ENCODE measurements around the gene KCNB1.

KCNB1 gene

GRCh38 chr20:49496553-49497397 lies 14.3 kb upstream of the KCNB1 start:
- no peaks in the 10 kb centered on the region for H3F3A ChIP-seq (ENCODE audit: control insufficient read depth, insufficient read depth)
- no peaks in the 10 kb centered on the region for H4K20me1 ChIP-seq (ENCODE audit: control insufficient read depth, insufficient read depth, low read depth, low read length)
- no peak for TF ChIP-seq CTCF (IDR thresholded peaks at IDR 0.05; ENCODE audit: low read depth, low read length, poor library complexity, severe bottlenecking)
- TF ChIP-seq EZH2phosphoT487 (IDR thresholded peaks at IDR 0.05; ENCODE audit: borderline replicate concordance, low read length): no peak
- H3K4me2 ChIP-seq (ENCODE audit: low read length): no peak overlapping the region
- H3K36me3 ChIP-seq (ENCODE audit: control insufficient read depth, low read length): no peaks in the 10 kb centered on the region
- no peaks in the 10 kb centered on the region for H3K79me2 ChIP-seq (ENCODE audit: control insufficient read depth, low read length)
- H3K9me3 ChIP-seq (ENCODE audit: control insufficient read depth, insufficient read depth, low read length): no peaks in the 10 kb centered on the region
- H3K9me2 ChIP-seq (replicated peaks; ENCODE audit: control insufficient read depth, low read length): no peaks in the 10 kb centered on the region
- no peak overlapping the region for H3K27ac ChIP-seq (ENCODE audit: low read depth, low read length)
- no peak overlapping the region for H3K4me3 ChIP-seq (ENCODE audit: low read length)
- peaks cover 9% of the 10 kb centered on the region for H3K27me3 ChIP-seq (ENCODE audit: control insufficient read depth, low read length)
- no peaks in the 10 kb centered on the region for H3K4me1 ChIP-seq (ENCODE audit: control insufficient read depth, low read length)

- Histone ChIP-seq H3K27me3 (ENCODE audit: control insufficient read depth, low read length) (peaks cover 12% of the 10 kb centered on the region), H4K20me1 (ENCODE audit: control insufficient read depth, insufficient read depth, low read depth, low read length) (no peaks in the 10 kb centered on the region), H3K9me3 (ENCODE audit: control insufficient read depth, insufficient read depth, low read length) (no peaks in the 10 kb centered on the region), H3K79me2 (ENCODE audit: control insufficient read depth, low read length) (no peaks in the 10 kb centered on the region), H3K4me3 (ENCODE audit: low read length) (no peak overlapping the region), H3K4me1 (ENCODE audit: control insufficient read depth, low read length) (no peaks in the 10 kb centered on the region), H3K36me3 (ENCODE audit: control insufficient read depth, low read length) (no peaks in the 10 kb centered on the region), H3K4me2 (ENCODE audit: low read length) (no peak overlapping the region), H3F3A (ENCODE audit: control insufficient read depth, insufficient read depth) (no peaks in the 10 kb centered on the region), H3K9me2 (replicated peaks; ENCODE audit: control insufficient read depth, low read length) (no peaks in the 10 kb centered on the region), H3K27ac (ENCODE audit: low read depth, low read length) (no peak overlapping the region)
- TF ChIP-seq EZH2phosphoT487 (IDR thresholded peaks at IDR 0.05; ENCODE audit: borderline replicate concordance, low read length) (no peak), CTCF (IDR thresholded peaks at IDR 0.05; ENCODE audit: low read depth, low read length, poor library complexity, severe bottlenecking) (no peak)
Measured at GRCh38 chr20:49496043-49496442, 13.6 kb upstream of the KCNB1 start.

- H3K9me2 ChIP-seq (replicated peaks; ENCODE audit: control insufficient read depth, low read length): no peaks in the 10 kb centered on the region
- H3K36me3 ChIP-seq (ENCODE audit: control insufficient read depth, low read length): no peaks in the 10 kb centered on the region
- H3K27ac ChIP-seq (ENCODE audit: low read depth, low read length): no peak overlapping the region
- no peak overlapping the region for H3K4me3 ChIP-seq (ENCODE audit: low read length)
- no peaks in the 10 kb centered on the region for H3K9me3 ChIP-seq (ENCODE audit: control insufficient read depth, insufficient read depth, low read length)
- no peak overlapping the region for H3K4me2 ChIP-seq (ENCODE audit: low read length)
- no peak for TF ChIP-seq CTCF (IDR thresholded peaks at IDR 0.05; ENCODE audit: low read depth, low read length, poor library complexity, severe bottlenecking)
- TF ChIP-seq EZH2phosphoT487 (IDR thresholded peaks at IDR 0.05; ENCODE audit: borderline replicate concordance, low read length): no peak
- H3F3A ChIP-seq (ENCODE audit: control insufficient read depth, insufficient read depth): no peaks in the 10 kb centered on the region
- no peaks in the 10 kb centered on the region for H4K20me1 ChIP-seq (ENCODE audit: control insufficient read depth, insufficient read depth, low read depth, low read length)
- H3K27me3 ChIP-seq (ENCODE audit: control insufficient read depth, low read length): peaks cover 32% of the 10 kb centered on the region
- no peaks in the 10 kb centered on the region for H3K79me2 ChIP-seq (ENCODE audit: control insufficient read depth, low read length)
- H3K4me1 ChIP-seq (ENCODE audit: control insufficient read depth, low read length): no peaks in the 10 kb centered on the region
Measured at GRCh38 chr20:49490689-49491088, 8.2 kb upstream of the KCNB1 start.

All from DOHH2 (cell line).